Activated gamma-delta T cell (primary cell): ENCODE measurements around the gene KRT24.

ENCODE experiments used
- DNase-seq: peaks from one replicate; lab custom pipeline; 2025; lab: John Stamatoyannopoulos, UW

KRT24 gene

GRCh38 chr17:40694584-40694983, 9.0 kb downstream of the KRT24 start:
- DNase-seq = no peak

- DNase-seq = no peak
These were observed 16.4 kb downstream of the KRT24 start for GRCh38 chr17:40687106-40687505.

DNA sequence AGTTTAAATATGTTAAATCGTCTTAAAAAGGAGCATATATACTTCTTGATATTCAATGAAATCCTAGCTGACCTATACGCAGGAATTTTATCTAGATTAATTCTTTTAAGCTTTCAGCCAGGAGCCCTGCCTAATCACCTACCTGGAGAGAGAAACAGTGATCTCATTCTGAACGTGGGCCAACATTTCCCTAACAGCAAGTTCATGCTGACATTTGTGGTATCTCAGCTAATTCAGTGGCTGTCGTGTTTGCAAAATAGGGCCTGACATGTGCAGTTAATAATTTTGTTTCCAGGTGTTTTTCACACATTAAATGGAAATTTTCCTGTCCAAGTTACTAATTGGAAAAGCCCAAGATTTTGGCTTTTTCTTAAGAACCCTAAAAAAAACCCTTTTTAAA, 17.4 kb downstream of the KRT24 start:
- no peak for DNase-seq

DNA sequence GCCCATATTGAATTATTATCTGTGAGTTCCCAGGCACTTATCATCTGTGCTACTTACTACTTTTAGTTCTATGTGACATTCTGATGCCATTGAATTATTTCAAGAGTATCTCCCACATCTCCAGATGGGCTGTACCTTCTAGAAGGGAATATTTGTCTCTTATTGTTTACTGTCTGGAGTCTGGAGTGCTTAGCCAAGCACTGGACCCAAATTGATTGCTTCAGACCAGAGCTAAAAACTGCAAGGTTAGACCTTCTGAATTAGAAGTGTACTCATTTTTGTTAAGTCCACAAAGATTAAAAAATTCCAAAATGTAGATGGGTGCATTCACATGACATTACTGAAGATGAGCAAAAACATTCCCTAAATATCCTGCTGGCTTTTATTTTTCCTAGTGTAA, 22.6 kb downstream of the KRT24 start:
- no peak for DNase-seq

- no peak for DNase-seq
These were observed 24.0 kb downstream of the KRT24 start for GRCh38 chr17:40679523-40679907.

GRCh38 chr17:40678902-40679522, 24.5 kb downstream of the KRT24 start:
- DNase-seq = no peak

DNA sequence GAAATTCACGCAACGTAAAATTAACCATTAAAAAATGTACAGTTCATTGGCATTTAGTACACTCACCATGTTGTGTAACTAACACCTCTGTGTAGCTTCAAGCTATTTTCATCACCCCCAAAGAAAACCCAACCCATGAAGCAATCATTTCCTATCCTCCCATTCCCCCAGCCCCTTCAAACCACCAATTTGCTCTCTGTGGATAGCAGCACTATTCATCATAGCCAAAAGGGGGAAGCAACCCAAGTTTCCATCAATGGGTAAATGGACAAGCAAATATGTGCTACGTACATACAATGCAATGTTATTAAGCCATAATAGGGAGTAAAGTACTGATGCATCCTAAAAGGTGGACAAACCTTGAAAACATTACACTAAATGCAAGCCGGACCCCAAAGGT, 27.6 kb downstream of the KRT24 start:
- DNase-seq = no peak

GRCh38 chr17:40672654-40673053, 30.9 kb downstream of the KRT24 start:
- DNase-seq = no peak

- no peak for DNase-seq
These were observed 32.3 kb downstream of the KRT24 start for GRCh38 chr17:40671282-40671681.

- DNase-seq = no peak
These were observed 37.2 kb downstream of the KRT24 start for GRCh38 chr17:40666331-40666730.

DNA sequence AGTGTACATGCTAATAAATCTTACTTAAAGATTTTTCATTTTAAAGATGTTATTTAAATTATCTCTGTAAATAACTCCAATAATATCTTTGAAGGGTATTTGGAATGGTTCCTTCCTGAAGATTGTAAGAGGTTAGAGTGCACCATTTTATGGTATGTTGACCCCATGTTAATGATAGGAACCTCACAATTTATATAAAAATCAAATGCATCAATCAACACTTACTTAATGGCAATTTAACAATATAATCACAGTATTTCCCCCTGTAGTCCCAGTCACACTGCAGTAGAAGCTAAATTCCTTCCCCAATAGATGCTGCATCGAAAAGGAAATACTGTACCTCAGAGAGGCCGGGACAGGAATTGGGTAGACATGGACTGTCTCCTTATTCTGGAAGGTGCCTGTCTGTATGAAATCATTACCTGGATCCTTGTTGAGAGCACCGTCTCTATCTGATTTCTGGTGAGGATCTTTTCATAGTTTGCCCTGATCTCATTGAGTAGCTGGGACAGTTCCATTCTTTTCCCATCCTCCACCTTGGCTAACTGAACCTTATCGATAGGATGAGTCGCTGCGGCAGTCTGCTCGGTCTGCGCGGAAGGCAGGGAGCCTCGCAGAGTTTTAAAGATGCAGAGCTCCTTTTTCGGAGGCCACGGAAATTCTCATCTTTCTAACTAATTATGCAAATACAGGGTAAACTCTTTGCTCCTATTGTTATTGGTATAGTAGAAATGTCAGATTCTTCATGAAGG, 38.8 kb downstream of the KRT24 start, which contains the start of gene KRT222:
TSS of gene KRT222 (minus strand) at position 596 of the 752 bp plus-strand sequence. CDS start at position 518, 78 bp downstream.
- DNase-seq = no peak

DNA sequence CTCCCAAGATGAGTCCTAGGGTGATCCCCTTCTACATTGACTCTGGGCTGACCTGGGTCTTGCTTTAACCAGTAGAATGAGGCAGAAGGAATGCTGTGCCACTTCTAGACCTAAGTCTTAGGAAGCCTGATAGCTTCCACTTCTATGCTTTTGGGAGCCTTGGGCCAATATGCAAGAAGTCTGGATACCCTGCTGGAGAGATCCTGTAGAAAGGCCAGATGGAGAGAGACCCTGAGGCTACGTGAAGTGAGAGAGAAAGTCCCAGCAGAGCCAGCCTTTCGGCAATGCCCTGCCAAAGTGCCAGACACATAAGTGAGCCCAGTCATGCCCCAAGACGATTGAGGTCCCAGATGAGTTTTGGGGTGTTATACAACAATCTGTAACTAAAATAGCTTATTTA, 40.3 kb downstream of the KRT24 start:
- DNase-seq = no peak

DNA sequence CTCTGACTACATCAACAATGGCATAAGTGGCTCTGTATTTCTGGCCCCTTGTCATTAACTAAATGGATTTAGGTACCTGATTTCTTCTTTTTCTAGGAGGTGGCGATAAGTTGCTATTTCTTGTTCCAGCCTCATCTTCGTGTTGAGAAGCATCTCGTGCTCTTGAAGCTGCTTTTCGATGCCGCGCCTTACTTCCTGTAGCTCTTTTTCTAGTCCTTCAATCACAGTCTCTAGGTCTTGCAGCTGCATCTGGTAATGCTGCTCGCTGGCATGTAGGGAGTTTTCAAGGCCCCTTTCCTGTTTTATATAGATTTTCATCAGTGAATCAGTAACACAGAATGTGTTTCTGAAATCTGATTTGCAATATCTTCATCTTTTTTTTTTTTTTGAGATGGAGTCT, 43.6 kb downstream of the KRT24 start:
- DNase-seq = no peak

DNA sequence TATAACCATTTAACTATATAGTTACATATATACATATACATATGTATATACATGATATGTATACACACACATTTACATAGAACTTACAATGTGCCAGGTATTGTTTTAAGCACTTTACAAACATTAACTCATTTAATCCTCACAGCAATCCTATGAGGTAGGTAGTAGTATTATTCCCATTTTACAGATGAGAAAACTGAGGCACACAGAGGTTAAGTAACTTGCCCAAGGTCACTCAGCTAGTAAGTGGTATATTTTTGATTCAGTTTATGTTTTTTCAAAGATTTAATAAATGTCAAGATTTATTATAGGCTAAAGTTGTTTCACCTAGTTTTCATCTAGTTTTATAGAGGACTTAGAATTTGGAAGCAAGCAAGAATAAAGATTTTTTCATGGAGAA, 45.2 kb downstream of the KRT24 start:
- DNase-seq = no peak

DNA sequence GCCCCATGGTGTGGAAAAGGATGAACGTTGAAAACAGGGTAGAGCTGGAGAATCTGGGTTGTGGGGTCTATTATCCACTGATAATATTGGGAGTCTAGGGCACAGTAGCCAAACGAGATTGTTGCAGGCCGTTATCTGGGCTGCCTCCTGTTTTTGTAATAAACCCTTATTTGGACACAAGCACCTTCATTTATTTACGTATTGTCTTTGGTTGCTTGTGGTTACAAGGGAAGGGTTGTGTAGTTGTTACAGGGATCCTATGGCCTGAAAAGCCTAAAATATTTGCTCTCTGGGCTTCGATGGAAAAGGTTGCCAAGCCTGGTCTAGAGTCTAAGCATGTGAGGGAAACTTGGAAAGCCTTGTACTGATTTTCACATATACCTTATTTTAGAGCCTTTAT, 51.6 kb downstream of the KRT24 start:
- DNase-seq = no peak

DNA sequence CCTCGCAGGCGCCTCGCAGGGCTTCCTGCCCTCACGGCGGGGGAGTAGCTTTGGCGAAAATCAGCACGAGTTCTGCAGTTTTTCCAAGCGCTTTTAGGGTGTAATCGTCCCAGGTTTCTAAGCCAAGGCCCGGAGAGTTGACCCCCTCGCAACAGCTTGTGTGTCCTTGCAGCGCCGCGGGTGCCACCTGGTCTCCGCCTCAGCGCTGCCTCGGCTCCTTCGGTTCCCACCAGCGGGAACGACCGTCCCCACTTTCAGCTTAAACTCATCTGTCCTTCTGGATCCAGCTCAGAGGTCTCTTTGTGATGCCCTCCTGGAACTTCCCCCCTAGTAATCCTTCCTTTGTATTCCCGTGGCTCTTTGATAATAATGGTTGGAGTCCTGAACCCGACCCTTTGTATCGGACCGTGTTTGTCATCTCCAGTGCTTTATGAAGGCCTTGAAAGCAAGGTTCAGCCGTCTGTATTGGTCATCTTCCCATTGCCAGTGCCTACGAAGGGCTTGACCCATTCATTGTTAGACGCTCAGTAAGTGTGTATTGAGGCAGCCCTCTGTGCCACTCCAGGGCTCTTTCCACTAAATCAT, 55.1 kb downstream of the KRT24 start:
- DNase-seq = no peak
